H9 (cell line): ENCODE measurements around the gene ORAI3. TPM values are rescaled to one million over a fixed set of nuclear protein-coding genes. Genes with fewer than 3 reads are reported as not detected.

ENCODE experiments used
- DNase-seq: peaks from one replicate; pipeline ENCODE4 v3.0.0-alpha.2; 2017
- H2AFZ ChIP-seq: one replicate; pipeline ENCODE4 v1.6.1; 2013; ENCODE audit warnings: mild to moderate bottlenecking, low read length, control low read depth, moderate library complexity
- H2AK5ac ChIP-seq: 2 replicates; pipeline ENCODE4 v1.6.1; 2013; ENCODE audit warnings: low read length, control low read depth, mixed read lengths; ENCODE audit not compliant: insufficient read length
- H2BK120ac ChIP-seq: one replicate; pipeline ENCODE4 v1.6.1; 2013; ENCODE audit warnings: low read depth, mild to moderate bottlenecking, low read length, control low read depth, inconsistent platforms; ENCODE audit not compliant: poor library complexity, severe bottlenecking
- H2BK12ac ChIP-seq: 2 replicates; pipeline ENCODE4 v1.6.1; 2013; ENCODE audit warnings: low read length, control low read depth, mixed read lengths, low read depth; ENCODE audit not compliant: insufficient read length
- H2BK15ac ChIP-seq: 2 replicates; pipeline ENCODE4 v1.6.1; 2013; ENCODE audit warnings: low read depth, low read length, control low read depth
- H2BK20ac ChIP-seq: one replicate; pipeline ENCODE4 v1.6.1; 2013; ENCODE audit warnings: low read depth, mild to moderate bottlenecking, low read length, control low read depth, inconsistent platforms; ENCODE audit not compliant: poor library complexity, severe bottlenecking
- H2BK5ac ChIP-seq: 2 replicates; pipeline ENCODE4 v1.6.1; 2013; ENCODE audit warnings: low read length, control low read depth, mixed read lengths; ENCODE audit not compliant: insufficient read length
- H3K14ac ChIP-seq: 2 replicates; pipeline ENCODE4 v1.6.1; 2013; ENCODE audit warnings: low read length, control low read depth; ENCODE audit not compliant: insufficient read depth
- H3K18ac ChIP-seq: 2 replicates; pipeline ENCODE4 v1.6.1; 2013; ENCODE audit warnings: low read depth, mild to moderate bottlenecking, mixed read lengths, low read length, control low read depth; ENCODE audit not compliant: insufficient read length
- H3K23ac ChIP-seq: 2 replicates; pipeline ENCODE4 v1.6.1; 2013; ENCODE audit warnings: low read length, control low read depth, mixed read lengths, low read depth; ENCODE audit not compliant: insufficient read length
- H3K23me2 ChIP-seq: 2 replicates; pipeline ENCODE4 v1.6.1; 2013; ENCODE audit warnings: low read depth, mild to moderate bottlenecking, mixed read lengths, low read length, control low read depth; ENCODE audit not compliant: insufficient read length, poor library complexity, severe bottlenecking
- H3K27ac ChIP-seq: 2 replicates; pipeline ENCODE4 v1.5.1; 2013; ENCODE audit warnings: low read length, control low read depth, mixed read lengths, low read depth; ENCODE audit not compliant: insufficient read length
- H3K27me3 ChIP-seq: 2 replicates; pipeline ENCODE4 v1.6.1; 2013; ENCODE audit warnings: low read length, control low read depth, inconsistent platforms; ENCODE audit not compliant: insufficient read depth
- H3K4ac ChIP-seq: 2 replicates; pipeline ENCODE4 v1.6.1; 2013; ENCODE audit warnings: low read depth, mild to moderate bottlenecking, control low read depth, inconsistent platforms, low read length, moderate library complexity
- H3K4me1 ChIP-seq: 2 replicates; pipeline ENCODE4 v1.6.1; 2013; ENCODE audit warnings: low read length, control low read depth, inconsistent platforms; ENCODE audit not compliant: insufficient read depth
- H3K4me2 ChIP-seq: 2 replicates; pipeline ENCODE4 v1.6.1; 2013; ENCODE audit warnings: low read length, control low read depth, mixed read lengths; ENCODE audit not compliant: insufficient read length, insufficient read depth
- H3K56ac ChIP-seq: 2 replicates; pipeline ENCODE4 v1.6.1; 2013; ENCODE audit warnings: low read depth, mild to moderate bottlenecking, mixed read lengths, low read length, control low read depth; ENCODE audit not compliant: insufficient read length
- H3K79me1 ChIP-seq: 2 replicates; pipeline ENCODE4 v1.6.1; 2013; ENCODE audit warnings: low read depth, mild to moderate bottlenecking, moderate library complexity, low read length, control low read depth, inconsistent platforms; ENCODE audit not compliant: insufficient read depth, poor library complexity, severe bottlenecking
- H3K79me2 ChIP-seq: 2 replicates; pipeline ENCODE4 v1.6.1; 2013; ENCODE audit warnings: low read length, control low read depth, inconsistent platforms; ENCODE audit not compliant: insufficient read depth
- H3K9ac ChIP-seq: 2 replicates; pipeline ENCODE4 v1.6.1; 2013; ENCODE audit warnings: low read length, control low read depth, mixed read lengths; ENCODE audit not compliant: insufficient read length; ENCODE audit errors: extremely low read depth
- H3K9me3 ChIP-seq: one replicate; pipeline ENCODE4 v1.6.1; 2013; ENCODE audit warnings: low read depth, low read length, inconsistent platforms; ENCODE audit not compliant: control insufficient read depth
- H3T11ph ChIP-seq: one replicate; pipeline ENCODE4 v1.6.1; 2013; ENCODE audit warnings: mild to moderate bottlenecking, low read length, control low read depth, inconsistent platforms
- H4K20me1 ChIP-seq: one replicate; pipeline ENCODE4 v1.6.1; 2013; ENCODE audit not compliant: control insufficient read depth, insufficient read length, insufficient read depth
- H4K5ac ChIP-seq: 2 replicates; pipeline ENCODE4 v1.6.1; 2013; ENCODE audit warnings: low read depth, mild to moderate bottlenecking, mixed read lengths, low read length, control low read depth; ENCODE audit not compliant: insufficient read length
- H4K8ac ChIP-seq: replicated peaks from 2 replicates; pipeline ENCODE4 v1.6.1; 2013; ENCODE audit warnings: low read length, control low read depth, mixed read lengths, low read depth; ENCODE audit not compliant: insufficient read length
- H4K91ac ChIP-seq: 2 replicates; pipeline ENCODE4 v1.6.1; 2013; ENCODE audit warnings: low read depth, mild to moderate bottlenecking, moderate library complexity, mixed read lengths, low read length, control low read depth; ENCODE audit not compliant: insufficient read length
- H3K27ac Mint-ChIP-seq, 3 experiments: 2 replicates in 2 of 3; 3 replicates in 1 of 3; pipeline ENCODE4 v1.8.0; 2020 to 2021; ENCODE audit warnings: mixed read lengths in 3 of 3, mild to moderate bottlenecking in 1 of 3, moderate library complexity in 1 of 3
- H3K27me3 Mint-ChIP-seq: 2 replicates; pipeline ENCODE4 v1.8.0; 2021; ENCODE audit warnings: low read depth, mild to moderate bottlenecking, moderate library complexity, mixed read lengths
- H3K36me3 Mint-ChIP-seq, 3 experiments: 2 replicates in 2 of 3; 3 replicates in 1 of 3; pipeline ENCODE4 v1.8.0; 2020 to 2021; ENCODE audit warnings: low read depth in 3 of 3, mixed read lengths in 3 of 3; ENCODE audit not compliant: insufficient read depth in 1 of 3
- H3K4me1 Mint-ChIP-seq, 2 experiments: 2 replicates each; pipeline ENCODE4 v1.8.0; 2020; ENCODE audit warnings: mixed read lengths in 2 of 2
- H3K4me3 Mint-ChIP-seq, 2 experiments: 2 replicates in 1 of 2; 3 replicates in 1 of 2; pipeline ENCODE4 v1.8.0; 2020 to 2021; ENCODE audit warnings: mild to moderate bottlenecking in 2 of 2, mixed read lengths in 2 of 2, moderate library complexity in 1 of 2
- H3K9me3 Mint-ChIP-seq, 2 experiments: 2 replicates in 1 of 2; 3 replicates in 1 of 2; pipeline ENCODE4 v1.8.0; 2020; ENCODE audit warnings: mild to moderate bottlenecking in 2 of 2, mixed read lengths in 2 of 2, moderate library complexity in 1 of 2
- CTCF ChIP-seq: fragments of 200-600 bp; sonication (generic); conservative IDR thresholded peaks from 3 replicates; pipeline ENCODE4 v1.8.0; 2021; ENCODE audit warnings: antibody characterized with exemption, mild to moderate bottlenecking
- WGBS: extraction: QIAGEN DNeasy Blood & Tissue Kit; methylation state at CpG from one replicate; pipeline ENCODE4 v1.1.7; 2013; ENCODE audit warnings: missing lambda C conversion rate, low lambda C conversion rate, mixed read lengths; ENCODE audit not compliant: insufficient read length; ENCODE audit errors: extremely low coverage; 5-methylcytosine and 5-hydroxymethylcytosine counted together
- total RNA-seq: library from RNA; stranded (reverse); gene quantifications from 2 replicates; pipeline ENCODE4 v1.2.1, GENCODE V29; 2021

Gene ORAI3
- total RNA-seq, 1 experiment from 2014 or later, result 6.9 TPM

GRCh38 chr16:30984669-30985400 lies 36.0 kb downstream of the ORAI3 start, which contains the start of gene HSD3B7:
Gene HSD3B7 (plus strand): TSS chr16:30985207. CDS start chr16:30985659, 452 bp downstream.
- H3K4ac ChIP-seq, result no peak within 1 kb of the TSS
- peaks cover 5 to 10% of the 10 kb centered on the region in 2 experiments for H3K4me1 Mint-ChIP-seq
- H3K4me3 Mint-ChIP-seq, result peak within 1 kb of the TSS; percentile 42 to 58; a peak in 4 of 5 replicates
- H4K91ac ChIP-seq, result no peak within 1 kb of the TSS
- no peaks in the 10 kb centered on the region for H4K20me1 ChIP-seq
- no peaks in the 10 kb centered on the region for H3K23me2 ChIP-seq
- peak within 1 kb of the TSS in 2 of 3 experiments; percentile 47 to 92; a peak in 2 of 7 replicates for H3K27ac Mint-ChIP-seq
- no peaks in the 10 kb centered on the region for H3K79me1 ChIP-seq
- peak within 1 kb of the TSS; percentile 3 for H3K4me2 ChIP-seq
- H3K4me1 ChIP-seq, result no peaks in the 10 kb centered on the region
- no peak within 1 kb of the TSS for H3T11ph ChIP-seq
- H3K14ac ChIP-seq, result no peak within 1 kb of the TSS
- no CpG with 5 or more reads among the region's 24 CpGs for WGBS
- no peak within 1 kb of the TSS for H2BK15ac ChIP-seq
- H3K27me3 ChIP-seq, result no peaks in the 10 kb centered on the region
- H3K9me3 ChIP-seq, result no peaks in the 10 kb centered on the region
- no peak within 1 kb of the TSS for H2BK5ac ChIP-seq
- H2BK20ac ChIP-seq, result no peak within 1 kb of the TSS
- H3K27me3 Mint-ChIP-seq, result no peaks in the 10 kb centered on the region; the same call in 1 of the 2 replicates
- no peak within 1 kb of the TSS for H3K9ac ChIP-seq
- no peak within 1 kb of the TSS for H2AK5ac ChIP-seq
- H3K9me3 Mint-ChIP-seq, result no peaks in the 10 kb centered on the region
- H4K8ac ChIP-seq, result no peak within 1 kb of the TSS
- TF ChIP-seq CTCF, result peak; percentile 95
- H2BK12ac ChIP-seq, result no peak within 1 kb of the TSS
- no peak within 1 kb of the TSS for H3K18ac ChIP-seq
- H2AFZ ChIP-seq, result no peak within 1 kb of the TSS
- DNase-seq, result peak; percentile 93
- peaks cover 18 to 38% (median 37%) of the 10 kb centered on the region in 3 experiments; a peak in 6 of 7 replicates for H3K36me3 Mint-ChIP-seq
- H3K79me2 ChIP-seq, result no peaks in the 10 kb centered on the region
- H4K5ac ChIP-seq, result no peak within 1 kb of the TSS
- no peak within 1 kb of the TSS for H3K23ac ChIP-seq
- H3K27ac ChIP-seq, result no peak within 1 kb of the TSS
- H3K56ac ChIP-seq, result no peak within 1 kb of the TSS
- no peak within 1 kb of the TSS for H2BK120ac ChIP-seq
